GM12874 (cell line): ENCODE results near the gene USF2.

Experiments
- TF ChIP-seq, protein P1 (sequence below): IDR thresholded peaks from 2 replicates; pipeline ENCODE4 v1.5.1; 2011; ENCODE audit warnings: low read depth, mild to moderate bottlenecking, control low read depth, low read length, moderate library complexity; ENCODE audit not compliant: insufficient read depth

The USF2 gene, protein sequence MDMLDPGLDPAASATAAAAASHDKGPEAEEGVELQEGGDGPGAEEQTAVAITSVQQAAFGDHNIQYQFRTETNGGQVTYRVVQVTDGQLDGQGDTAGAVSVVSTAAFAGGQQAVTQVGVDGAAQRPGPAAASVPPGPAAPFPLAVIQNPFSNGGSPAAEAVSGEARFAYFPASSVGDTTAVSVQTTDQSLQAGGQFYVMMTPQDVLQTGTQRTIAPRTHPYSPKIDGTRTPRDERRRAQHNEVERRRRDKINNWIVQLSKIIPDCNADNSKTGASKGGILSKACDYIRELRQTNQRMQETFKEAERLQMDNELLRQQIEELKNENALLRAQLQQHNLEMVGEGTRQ

DNA sequence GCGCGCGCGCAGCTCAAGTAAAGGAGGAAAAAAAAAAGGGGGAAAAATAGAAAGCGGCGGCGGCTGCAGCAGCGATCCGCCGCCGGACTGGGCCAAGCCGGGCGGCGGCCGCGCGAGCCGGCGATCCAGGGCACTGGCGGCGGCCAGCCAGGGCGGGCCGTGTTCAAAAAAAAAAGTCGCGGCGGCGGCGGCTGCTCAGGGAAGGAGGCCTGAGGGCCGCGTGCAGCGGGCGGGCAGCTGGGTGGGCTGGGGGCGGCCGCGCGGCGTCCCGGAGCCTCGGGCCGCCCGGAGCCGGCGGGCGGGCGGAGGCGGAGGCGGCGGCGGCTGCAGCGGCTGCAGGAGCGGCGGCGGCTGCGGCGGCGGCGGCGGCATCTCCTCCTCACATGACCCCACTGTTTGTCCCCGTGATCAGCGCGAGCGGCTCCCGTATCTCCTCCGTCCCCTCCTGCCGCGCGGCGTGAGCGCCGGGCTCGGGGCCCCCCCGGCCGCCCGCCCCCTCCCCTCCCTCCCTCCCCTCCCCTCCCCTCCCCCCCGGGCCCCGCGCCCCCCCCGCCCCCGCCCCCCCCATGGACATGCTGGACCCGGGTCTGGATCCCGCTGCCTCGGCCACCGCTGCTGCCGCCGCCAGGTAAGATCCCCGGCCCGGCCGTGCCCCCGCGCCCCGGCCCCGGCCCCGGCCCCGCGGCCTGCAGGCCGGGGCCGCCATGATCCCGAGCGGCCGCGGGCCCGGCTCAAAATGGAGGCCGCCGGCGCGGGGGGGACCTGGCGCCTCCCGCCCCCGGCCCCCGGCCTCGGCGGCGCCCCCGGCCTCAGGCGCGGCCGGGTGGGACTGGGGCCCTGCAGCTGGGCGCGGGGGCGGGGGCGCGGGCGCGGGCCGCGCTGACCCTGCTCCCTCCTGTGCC, at the start of gene USF2:
Gene USF2, plus strand, starts transcription at position 427 of the 902 bp plus-strand sequence. Its CDS starts 140 bp downstream, at position 567.
- TF ChIP-seq, protein P1, sequence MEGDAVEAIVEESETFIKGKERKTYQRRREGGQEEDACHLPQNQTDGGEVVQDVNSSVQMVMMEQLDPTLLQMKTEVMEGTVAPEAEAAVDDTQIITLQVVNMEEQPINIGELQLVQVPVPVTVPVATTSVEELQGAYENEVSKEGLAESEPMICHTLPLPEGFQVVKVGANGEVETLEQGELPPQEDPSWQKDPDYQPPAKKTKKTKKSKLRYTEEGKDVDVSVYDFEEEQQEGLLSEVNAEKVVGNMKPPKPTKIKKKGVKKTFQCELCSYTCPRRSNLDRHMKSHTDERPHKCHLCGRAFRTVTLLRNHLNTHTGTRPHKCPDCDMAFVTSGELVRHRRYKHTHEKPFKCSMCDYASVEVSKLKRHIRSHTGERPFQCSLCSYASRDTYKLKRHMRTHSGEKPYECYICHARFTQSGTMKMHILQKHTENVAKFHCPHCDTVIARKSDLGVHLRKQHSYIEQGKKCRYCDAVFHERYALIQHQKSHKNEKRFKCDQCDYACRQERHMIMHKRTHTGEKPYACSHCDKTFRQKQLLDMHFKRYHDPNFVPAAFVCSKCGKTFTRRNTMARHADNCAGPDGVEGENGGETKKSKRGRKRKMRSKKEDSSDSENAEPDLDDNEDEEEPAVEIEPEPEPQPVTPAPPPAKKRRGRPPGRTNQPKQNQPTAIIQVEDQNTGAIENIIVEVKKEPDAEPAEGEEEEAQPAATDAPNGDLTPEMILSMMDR: no peak

DNA sequence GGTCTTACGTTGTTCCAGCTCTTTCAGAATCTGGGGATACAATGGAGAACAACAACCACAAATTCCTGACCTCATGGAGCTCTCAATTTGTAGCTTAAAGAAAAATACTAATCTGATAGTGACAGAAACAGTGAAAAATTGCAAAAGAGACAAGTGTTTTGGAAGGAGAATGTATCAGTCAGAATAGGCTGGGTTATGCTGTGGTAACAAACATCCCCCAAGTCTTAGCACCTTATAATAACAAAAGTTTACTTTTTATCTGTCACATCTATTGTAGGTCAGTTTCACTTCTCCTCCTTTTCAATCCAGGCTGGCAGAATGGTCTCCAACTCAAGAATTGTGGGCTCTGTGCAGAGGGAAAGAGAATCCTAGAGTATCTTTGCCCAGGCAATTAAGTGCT, 49.8 kb upstream of the USF2 start:
- TF ChIP-seq, protein P1: no peak

DNA sequence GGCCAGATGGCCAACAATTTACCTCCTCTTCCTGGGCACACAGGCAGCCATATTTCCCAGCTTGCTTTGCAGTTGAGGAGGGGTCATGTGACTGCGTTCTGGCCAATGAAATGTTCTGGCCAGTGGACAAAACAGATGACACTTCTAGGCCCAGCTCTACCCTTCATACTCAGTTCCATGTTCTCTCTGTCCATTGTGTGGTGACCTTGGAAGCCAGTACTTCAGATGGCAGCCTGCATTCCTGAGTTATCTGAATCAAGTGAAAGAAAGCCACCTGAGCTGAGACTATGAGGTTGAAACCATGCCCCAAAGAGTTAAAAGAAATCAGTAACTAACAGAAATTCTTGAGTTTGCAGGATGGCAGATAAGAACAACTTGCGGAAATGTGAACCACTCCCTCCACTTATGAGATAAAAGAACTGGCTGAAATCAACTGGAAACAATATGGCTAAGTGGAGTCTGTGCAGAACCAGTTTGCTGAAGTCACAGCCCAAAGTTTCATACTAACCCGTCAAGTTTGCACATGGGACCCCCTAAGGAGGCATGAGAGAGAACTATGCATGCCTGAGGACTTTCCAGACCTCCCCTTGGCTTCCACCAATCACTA, 48.3 kb upstream of the USF2 start:
- TF ChIP-seq, protein P1: no peak

DNA sequence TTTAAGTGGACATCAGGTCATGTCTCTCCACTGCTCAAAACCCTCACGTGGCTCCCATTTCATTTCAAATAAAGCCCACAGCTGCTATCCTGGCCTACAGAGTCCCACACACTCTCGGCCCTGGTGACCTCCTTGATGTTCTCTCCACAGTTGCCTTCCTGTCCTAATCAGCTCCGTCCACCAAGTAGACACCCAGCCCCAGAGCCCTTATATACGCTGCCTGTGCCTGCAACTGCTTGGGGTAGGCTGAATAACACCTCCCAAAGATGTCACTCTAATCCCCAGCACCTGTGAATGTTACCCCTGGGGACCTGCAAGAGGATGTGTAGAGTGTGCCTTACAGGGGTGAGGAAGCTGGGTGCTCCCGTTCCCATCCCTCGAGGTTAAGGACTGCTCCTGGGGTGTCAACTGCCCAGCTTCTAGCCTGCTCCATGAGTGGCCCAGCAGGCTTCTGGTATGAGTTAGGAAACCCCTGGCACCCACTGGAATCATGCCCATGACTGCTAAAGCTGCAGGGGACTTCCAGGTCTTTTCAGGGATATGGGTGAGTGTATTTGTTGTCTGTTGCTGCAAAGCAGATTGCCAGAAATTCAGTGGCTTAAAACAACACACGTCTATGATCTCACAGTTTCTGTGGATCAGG, 46.3 kb upstream of the USF2 start:
- TF ChIP-seq, protein P1: no peak

DNA sequence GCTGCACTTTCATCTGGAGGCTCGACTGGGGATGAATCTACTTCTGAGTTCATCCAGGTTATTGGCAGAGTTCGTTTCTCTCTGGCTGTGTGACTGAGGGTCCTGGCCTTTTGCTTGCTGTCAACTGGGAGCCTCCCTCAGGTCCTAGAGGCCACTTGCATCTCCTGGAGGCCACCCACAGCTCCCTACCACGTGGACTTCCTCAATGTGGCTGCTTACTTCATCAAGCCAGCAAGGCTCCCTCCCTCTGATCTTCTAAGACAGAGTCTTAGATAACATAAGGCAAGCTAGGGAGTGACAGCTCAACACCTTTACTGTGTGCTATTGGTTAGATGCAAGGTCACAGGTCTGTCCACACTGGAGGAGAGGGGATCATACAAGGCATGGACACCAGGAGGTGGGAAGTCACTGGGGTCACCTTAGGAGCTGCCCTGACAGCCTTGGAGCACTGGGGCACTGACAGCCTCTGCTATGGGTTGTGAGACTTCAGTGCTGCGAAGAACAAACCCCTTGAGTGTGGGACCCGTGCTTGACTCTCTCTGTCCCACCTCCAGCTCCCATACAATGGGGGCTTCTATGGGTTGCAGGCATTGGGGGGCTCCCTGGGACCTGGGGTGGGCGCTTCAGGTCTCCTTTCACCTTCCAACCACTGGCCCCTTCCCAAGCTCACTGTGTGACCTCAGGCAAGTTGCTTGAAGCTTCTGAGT, 45.5 kb upstream of the USF2 start:
- TF ChIP-seq, protein P1: no peak

DNA sequence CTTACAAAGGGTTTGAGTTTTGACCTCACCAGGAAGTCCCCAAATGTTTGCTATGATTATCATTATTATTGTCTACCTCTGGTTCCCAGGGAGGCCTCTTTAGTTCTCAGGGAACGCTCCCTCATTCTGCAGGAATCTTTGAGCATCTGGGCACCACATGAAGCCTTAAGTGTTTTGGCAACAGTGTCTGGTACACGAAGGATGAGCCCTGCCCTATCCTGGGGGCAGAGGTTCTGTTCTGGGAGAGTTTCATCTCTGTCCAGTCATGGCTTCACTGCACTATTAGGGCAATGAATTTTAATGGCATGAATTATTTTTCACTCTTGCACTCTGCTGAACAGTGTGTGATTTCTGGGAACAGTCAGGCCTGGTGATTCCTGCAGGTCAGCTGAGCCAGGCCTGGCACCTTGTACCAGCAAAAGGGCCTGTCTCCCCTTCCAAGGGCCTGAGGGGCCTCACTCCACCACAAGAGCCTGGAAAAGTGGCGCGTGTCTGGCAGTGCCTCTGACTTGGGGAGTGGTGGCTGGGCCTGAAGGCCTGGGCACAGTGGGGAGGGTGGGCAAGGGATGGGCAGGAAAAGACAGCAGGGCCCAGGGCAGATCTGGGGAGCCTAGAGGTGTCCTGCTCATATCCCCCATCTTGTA, 44.8 kb upstream of the USF2 start:
- TF ChIP-seq, protein P1: no peak
